ENCODE data around the gene STARD9. TPM values are rescaled to one million over a fixed set of nuclear protein-coding genes. Genes with fewer than 3 reads are reported as not detected.

STARD9 gene
- total and polyA plus RNA-seq, 4 donors = 2.4 to 27.6 (median 10.8) TPM

GRCh38 chr15:42710662-42711061 lies 135.3 kb downstream of the STARD9 start:
- ATAC-seq (ENCODE audit: insufficient read depth, low FRiP score) (no peak), DNase-seq (no peak)
- TF ChIP-seq, protein P1, sequence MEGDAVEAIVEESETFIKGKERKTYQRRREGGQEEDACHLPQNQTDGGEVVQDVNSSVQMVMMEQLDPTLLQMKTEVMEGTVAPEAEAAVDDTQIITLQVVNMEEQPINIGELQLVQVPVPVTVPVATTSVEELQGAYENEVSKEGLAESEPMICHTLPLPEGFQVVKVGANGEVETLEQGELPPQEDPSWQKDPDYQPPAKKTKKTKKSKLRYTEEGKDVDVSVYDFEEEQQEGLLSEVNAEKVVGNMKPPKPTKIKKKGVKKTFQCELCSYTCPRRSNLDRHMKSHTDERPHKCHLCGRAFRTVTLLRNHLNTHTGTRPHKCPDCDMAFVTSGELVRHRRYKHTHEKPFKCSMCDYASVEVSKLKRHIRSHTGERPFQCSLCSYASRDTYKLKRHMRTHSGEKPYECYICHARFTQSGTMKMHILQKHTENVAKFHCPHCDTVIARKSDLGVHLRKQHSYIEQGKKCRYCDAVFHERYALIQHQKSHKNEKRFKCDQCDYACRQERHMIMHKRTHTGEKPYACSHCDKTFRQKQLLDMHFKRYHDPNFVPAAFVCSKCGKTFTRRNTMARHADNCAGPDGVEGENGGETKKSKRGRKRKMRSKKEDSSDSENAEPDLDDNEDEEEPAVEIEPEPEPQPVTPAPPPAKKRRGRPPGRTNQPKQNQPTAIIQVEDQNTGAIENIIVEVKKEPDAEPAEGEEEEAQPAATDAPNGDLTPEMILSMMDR (IDR thresholded peaks at IDR 0.05; ENCODE audit: control extremely low read depth, extremely low read depth) = no peak
- no peak overlapping the region for H3K9ac ChIP-seq (ENCODE audit: insufficient read depth in 1 of 2, low read length in 2 of 2)
- WGBS, 2 donors = 91 to 97% methylated on average over 2 of the region's 2 CpGs
- H3K9me3 ChIP-seq (ENCODE audit: control insufficient read depth in 4 of 4, insufficient read depth in 3 of 4, low read length in 3 of 4) = no peaks in the 10 kb centered on the region
- H3K4me3 ChIP-seq = no peak overlapping the region
- no peak overlapping the region for H3K27ac ChIP-seq (ENCODE audit: low read depth in 1 of 2, low read length in 1 of 2)
- no peaks in the 10 kb centered on the region for H3K36me3 ChIP-seq (ENCODE audit: control insufficient read depth in 4 of 4, insufficient read depth in 4 of 4, low read length in 4 of 4)
- H3K4me1 ChIP-seq (ENCODE audit: control insufficient read depth in 5 of 5, insufficient read depth in 5 of 5, low read length in 5 of 5) = peaks cover 0 to 7% (median 0%) of the 10 kb centered on the region in 5 donors
- no peaks in the 10 kb centered on the region for H3K27me3 ChIP-seq (ENCODE audit: control insufficient read depth in 3 of 3, insufficient read depth in 3 of 3, low read length in 2 of 3)

DNA sequence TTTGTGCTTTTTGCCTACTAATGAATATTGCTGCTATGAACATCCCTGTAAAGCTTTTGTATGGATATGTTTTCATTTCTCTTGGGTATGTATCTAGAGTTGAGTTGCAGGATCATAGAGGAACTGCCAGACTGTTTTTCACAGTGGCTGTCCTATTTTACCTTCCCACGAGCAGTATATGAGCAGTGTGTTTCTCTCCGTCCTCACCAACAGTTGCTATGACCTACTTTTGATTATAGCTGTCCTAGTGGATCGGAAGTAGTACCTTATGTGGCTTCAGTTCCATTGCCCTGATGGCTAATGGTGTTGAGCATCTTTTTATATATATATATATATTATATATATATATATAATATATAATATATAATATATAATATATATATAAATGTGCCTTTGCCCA lies 136.3 kb downstream of the STARD9 start:
- TF ChIP-seq, protein P1 (IDR thresholded peaks at IDR 0.05; ENCODE audit: control extremely low read depth, extremely low read depth) = no peak
- Histone ChIP-seq H3K27me3 (ENCODE audit: control insufficient read depth in 3 of 3, insufficient read depth in 3 of 3, low read length in 2 of 3) (no peaks in the 10 kb centered on the region), H3K4me3 (no peak overlapping the region), H3K9me3 (ENCODE audit: control insufficient read depth in 4 of 4, insufficient read depth in 3 of 4, low read length in 3 of 4) (no peaks in the 10 kb centered on the region), H3K27ac (ENCODE audit: low read depth in 1 of 2, low read length in 1 of 2) (no peak overlapping the region), H3K9ac (ENCODE audit: insufficient read depth in 1 of 2, low read length in 2 of 2) (no peak overlapping the region), H3K36me3 (ENCODE audit: control insufficient read depth in 4 of 4, insufficient read depth in 4 of 4, low read length in 4 of 4) (no peaks in the 10 kb centered on the region), H3K4me1 (ENCODE audit: control insufficient read depth in 5 of 5, insufficient read depth in 5 of 5, low read length in 5 of 5) (peaks cover 0 to 7% (median 0%) of the 10 kb centered on the region in 5 donors)
- 96 to 100% methylated on average over 3 of the region's 3 CpGs for WGBS, 2 donors
- DNase-seq = no peak
- no peak for ATAC-seq (ENCODE audit: insufficient read depth, low FRiP score)

- no peak for DNase-seq
- ATAC-seq (ENCODE audit: insufficient read depth, low FRiP score) = no peak
- no peaks in the 10 kb centered on the region for H3K27me3 ChIP-seq (ENCODE audit: control insufficient read depth in 3 of 3, insufficient read depth in 3 of 3, low read length in 2 of 3)
- H3K4me3 ChIP-seq = no peak overlapping the region
- H3K27ac ChIP-seq (ENCODE audit: low read depth in 1 of 2, low read length in 1 of 2) = no peak overlapping the region
- H3K4me1 ChIP-seq (ENCODE audit: control insufficient read depth in 5 of 5, insufficient read depth in 5 of 5, low read length in 5 of 5) = peaks cover 0 to 7% (median 0%) of the 10 kb centered on the region in 5 donors
- no peaks in the 10 kb centered on the region for H3K9me3 ChIP-seq (ENCODE audit: control insufficient read depth in 4 of 4, insufficient read depth in 3 of 4, low read length in 3 of 4)
- TF ChIP-seq, protein P1 (IDR thresholded peaks at IDR 0.05; ENCODE audit: control extremely low read depth, extremely low read depth) = no peak
- 95 to 98% methylated on average over 4 of the region's 4 CpGs for WGBS, 2 donors
- H3K9ac ChIP-seq (ENCODE audit: insufficient read depth in 1 of 2, low read length in 2 of 2) = no peak overlapping the region
- peaks cover 0 to 2% (median 0%) of the 10 kb centered on the region in 4 donors for H3K36me3 ChIP-seq (ENCODE audit: control insufficient read depth in 4 of 4, insufficient read depth in 4 of 4, low read length in 4 of 4)
Observed at GRCh38 chr15:42712584-42712983, 137.2 kb downstream of the STARD9 start.

DNA sequence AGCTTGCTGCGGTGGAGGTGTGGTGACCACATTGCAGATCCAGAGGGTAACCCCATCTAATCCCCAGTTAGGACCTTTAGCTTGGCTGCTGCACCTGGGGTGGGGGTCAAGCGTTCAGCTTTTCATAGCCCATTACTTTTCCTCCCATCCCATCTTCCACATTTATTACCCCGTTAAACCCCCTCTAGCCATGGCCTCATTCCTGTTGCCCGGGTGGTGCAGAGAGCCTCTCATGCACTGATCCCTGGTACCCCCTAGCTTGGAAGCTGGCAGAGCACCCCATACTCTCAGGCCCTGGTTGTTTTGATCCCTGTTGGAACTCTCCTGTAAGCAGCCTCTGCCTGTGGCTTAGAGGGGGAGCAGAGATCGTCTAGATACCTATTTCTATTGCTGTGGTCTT lies 140.7 kb downstream of the STARD9 start:
- Histone ChIP-seq H3K9me3 (ENCODE audit: control insufficient read depth in 4 of 4, insufficient read depth in 3 of 4, low read length in 3 of 4) (no peaks in the 10 kb centered on the region), H3K27ac (ENCODE audit: low read depth in 1 of 2, low read length in 1 of 2) (no peak overlapping the region), H3K27me3 (ENCODE audit: control insufficient read depth in 3 of 3, insufficient read depth in 3 of 3, low read length in 2 of 3) (no peaks in the 10 kb centered on the region), H3K36me3 (ENCODE audit: control insufficient read depth in 4 of 4, insufficient read depth in 4 of 4, low read length in 4 of 4) (peaks cover 5 to 17% (median 15%) of the 10 kb centered on the region in 4 donors), H3K4me1 (ENCODE audit: control insufficient read depth in 5 of 5, insufficient read depth in 5 of 5, low read length in 5 of 5) (peaks cover 0 to 7% (median 0%) of the 10 kb centered on the region in 5 donors), H3K9ac (ENCODE audit: insufficient read depth in 1 of 2, low read length in 2 of 2) (no peak overlapping the region), H3K4me3 (no peak overlapping the region)
- TF ChIP-seq, protein P1 (IDR thresholded peaks at IDR 0.05; ENCODE audit: control extremely low read depth, extremely low read depth) = no peak
- DNase-seq (no peak), ATAC-seq (ENCODE audit: insufficient read depth, low FRiP score) (no peak)
- WGBS, 2 donors = 91 to 98% methylated on average over 5 of the region's 5 CpGs

Data from lung (tissue), 12 donors.